ENCODE results near the gene HMGCS1. TPM values are rescaled to one million over a fixed set of nuclear protein-coding genes. Genes with fewer than 3 reads are reported as not detected.

The HMGCS1 gene
- polyA plus RNA-seq, 1 donor from 2014 or later: 498 TPM

DNA sequence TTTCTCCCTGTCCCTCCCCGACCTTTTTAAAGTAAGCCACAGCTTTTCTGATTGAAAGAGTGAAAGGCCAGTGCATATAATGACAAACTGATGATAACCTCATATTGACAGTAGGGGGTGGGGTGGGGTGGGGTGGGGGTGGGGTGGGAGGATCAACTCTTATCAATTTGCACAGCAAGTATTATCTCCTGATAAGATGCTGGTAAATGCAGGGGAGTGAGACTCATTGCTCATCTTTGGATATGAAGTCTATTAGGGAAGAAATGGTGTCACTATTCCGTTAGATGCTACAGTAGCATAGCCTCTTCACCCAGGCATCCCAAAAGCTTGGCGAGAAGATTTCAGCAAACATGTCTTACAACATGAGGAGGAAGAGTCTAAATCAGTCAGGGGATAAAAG lies 38.9 kb upstream of the HMGCS1 start:
- H3K36me3 ChIP-seq (ENCODE audit: insufficient read depth, low read length): no peaks in the 10 kb centered on the region
- H2AFZ ChIP-seq (ENCODE audit: low read depth, low read length): no peak overlapping the region
- no peak overlapping the region for H3K4me3 ChIP-seq (ENCODE audit: low read length)
- no peak overlapping the region for H3K27ac ChIP-seq (ENCODE audit: low read length)
- no peaks in the 10 kb centered on the region for H4K20me1 ChIP-seq (ENCODE audit: insufficient read depth)
- no peak overlapping the region for H3K4me2 ChIP-seq (ENCODE audit: low read length)
- no peak for TF ChIP-seq SMC3 (conservative IDR thresholded peaks at IDR 0.05; ENCODE audit: poor library complexity)
- no peak for TF ChIP-seq POLR2AphosphoS5 (IDR thresholded peaks at IDR 0.05)
- no peak for TF ChIP-seq EZH2 (IDR thresholded peaks at IDR 0.05; ENCODE audit: borderline replicate concordance, insufficient read depth, low read length, poor library complexity, severe bottlenecking)
- no peak for TF ChIP-seq REST (IDR thresholded peaks at IDR 0.05; ENCODE audit: borderline replicate concordance)
- no peak for TF ChIP-seq EP300 (conservative IDR thresholded peaks at IDR 0.05; ENCODE audit: poor library complexity, severe bottlenecking)
- no peak for TF ChIP-seq TAF1 (IDR thresholded peaks at IDR 0.05; ENCODE audit: low read depth)
- no peak for TF ChIP-seq RAD21 (conservative IDR thresholded peaks at IDR 0.05)
- TF ChIP-seq, protein P1, sequence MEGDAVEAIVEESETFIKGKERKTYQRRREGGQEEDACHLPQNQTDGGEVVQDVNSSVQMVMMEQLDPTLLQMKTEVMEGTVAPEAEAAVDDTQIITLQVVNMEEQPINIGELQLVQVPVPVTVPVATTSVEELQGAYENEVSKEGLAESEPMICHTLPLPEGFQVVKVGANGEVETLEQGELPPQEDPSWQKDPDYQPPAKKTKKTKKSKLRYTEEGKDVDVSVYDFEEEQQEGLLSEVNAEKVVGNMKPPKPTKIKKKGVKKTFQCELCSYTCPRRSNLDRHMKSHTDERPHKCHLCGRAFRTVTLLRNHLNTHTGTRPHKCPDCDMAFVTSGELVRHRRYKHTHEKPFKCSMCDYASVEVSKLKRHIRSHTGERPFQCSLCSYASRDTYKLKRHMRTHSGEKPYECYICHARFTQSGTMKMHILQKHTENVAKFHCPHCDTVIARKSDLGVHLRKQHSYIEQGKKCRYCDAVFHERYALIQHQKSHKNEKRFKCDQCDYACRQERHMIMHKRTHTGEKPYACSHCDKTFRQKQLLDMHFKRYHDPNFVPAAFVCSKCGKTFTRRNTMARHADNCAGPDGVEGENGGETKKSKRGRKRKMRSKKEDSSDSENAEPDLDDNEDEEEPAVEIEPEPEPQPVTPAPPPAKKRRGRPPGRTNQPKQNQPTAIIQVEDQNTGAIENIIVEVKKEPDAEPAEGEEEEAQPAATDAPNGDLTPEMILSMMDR (IDR thresholded peaks at IDR 0.05; ENCODE audit: poor library complexity, severe bottlenecking): no peak
- TF ChIP-seq MXI1 (conservative IDR thresholded peaks at IDR 0.05; ENCODE audit: poor library complexity, severe bottlenecking): no peak
- no peak overlapping the region for H3K9ac ChIP-seq (ENCODE audit: low read length)
- H3F3A ChIP-seq (ENCODE audit: insufficient read depth, low read length, poor library complexity, severe bottlenecking): no peaks in the 10 kb centered on the region
- H3K9me2 ChIP-seq (ENCODE audit: insufficient read depth, low read length): no peaks in the 10 kb centered on the region
- H3K27me3 ChIP-seq (ENCODE audit: insufficient read depth, low read depth, low read length): no peaks in the 10 kb centered on the region
- H3K79me2 ChIP-seq (replicated peaks; ENCODE audit: insufficient read depth, low read length): no peaks in the 10 kb centered on the region
- H3K9me3 ChIP-seq (ENCODE audit: low read length): no peaks in the 10 kb centered on the region

- no peaks in the 10 kb centered on the region for H3K9me3 ChIP-seq (ENCODE audit: low read length)
- no peaks in the 10 kb centered on the region for H3K36me3 ChIP-seq (ENCODE audit: insufficient read depth, low read length)
- H3K79me2 ChIP-seq (replicated peaks; ENCODE audit: insufficient read depth, low read length): no peaks in the 10 kb centered on the region
- no peak overlapping the region for H3K4me2 ChIP-seq (ENCODE audit: low read length)
- no peak overlapping the region for H3K4me3 ChIP-seq (ENCODE audit: low read length)
- H2AFZ ChIP-seq (ENCODE audit: low read depth, low read length): no peak overlapping the region
- no peak for TF ChIP-seq EZH2 (IDR thresholded peaks at IDR 0.05; ENCODE audit: borderline replicate concordance, insufficient read depth, low read length, poor library complexity, severe bottlenecking)
- no peak for TF ChIP-seq RAD21 (conservative IDR thresholded peaks at IDR 0.05)
- no peak for TF ChIP-seq SMC3 (conservative IDR thresholded peaks at IDR 0.05; ENCODE audit: poor library complexity)
- TF ChIP-seq MXI1 (conservative IDR thresholded peaks at IDR 0.05; ENCODE audit: poor library complexity, severe bottlenecking): no peak
- TF ChIP-seq REST (IDR thresholded peaks at IDR 0.05; ENCODE audit: borderline replicate concordance): no peak
- TF ChIP-seq, protein P1 (IDR thresholded peaks at IDR 0.05; ENCODE audit: poor library complexity, severe bottlenecking): no peak
- TF ChIP-seq POLR2AphosphoS5 (IDR thresholded peaks at IDR 0.05): no peak
- no peak for TF ChIP-seq EP300 (conservative IDR thresholded peaks at IDR 0.05; ENCODE audit: poor library complexity, severe bottlenecking)
- TF ChIP-seq TAF1 (IDR thresholded peaks at IDR 0.05; ENCODE audit: low read depth): no peak
- H3K27me3 ChIP-seq (ENCODE audit: insufficient read depth, low read depth, low read length): no peaks in the 10 kb centered on the region
- no peak overlapping the region for H3K27ac ChIP-seq (ENCODE audit: low read length)
- H3K9ac ChIP-seq (ENCODE audit: low read length): no peak overlapping the region
- H4K20me1 ChIP-seq (ENCODE audit: insufficient read depth): no peaks in the 10 kb centered on the region
- no peaks in the 10 kb centered on the region for H3F3A ChIP-seq (ENCODE audit: insufficient read depth, low read length, poor library complexity, severe bottlenecking)
- no peaks in the 10 kb centered on the region for H3K9me2 ChIP-seq (ENCODE audit: insufficient read depth, low read length)
These were observed 35.7 kb upstream of the HMGCS1 start for GRCh38 chr5:43348861-43349363.

All from neural cell (in vitro differentiated cells).